ENCODE data around the gene TRANK1. TPM values are rescaled to one million over a fixed set of nuclear protein-coding genes. Genes with fewer than 3 reads are reported as not detected.

Gene TRANK1
- total and polyA plus RNA-seq, 8 donors, result 1.7 to 14.6 (median 3.4) TPM

GRCh38 chr3:36842275-36842674 is 102.6 kb downstream of the TRANK1 start:
- no peaks in the 10 kb centered on the region for H3K9me3 ChIP-seq
- peaks cover 0 to 12% (median 0%) of the 10 kb centered on the region in 3 donors for H3K36me3 ChIP-seq
- H3K27ac ChIP-seq, result no peak overlapping the region
- intact Hi-C loops (cut with DNase I), result no loop called here
- no peak for TF ChIP-seq CTCF (IDR thresholded peaks at IDR 0.05)
- 96 to 97% methylated on average over 5 of the region's 5 CpGs for WGBS, 2 donors
- FAIRE-seq (no peak), DNase-seq (no peak), ATAC-seq (no peak)
- no peak overlapping the region for H3K4me3 ChIP-seq
- no peaks in the 10 kb centered on the region for H3K4me1 ChIP-seq
- H3K27me3 ChIP-seq, result no peaks in the 10 kb centered on the region

DNA sequence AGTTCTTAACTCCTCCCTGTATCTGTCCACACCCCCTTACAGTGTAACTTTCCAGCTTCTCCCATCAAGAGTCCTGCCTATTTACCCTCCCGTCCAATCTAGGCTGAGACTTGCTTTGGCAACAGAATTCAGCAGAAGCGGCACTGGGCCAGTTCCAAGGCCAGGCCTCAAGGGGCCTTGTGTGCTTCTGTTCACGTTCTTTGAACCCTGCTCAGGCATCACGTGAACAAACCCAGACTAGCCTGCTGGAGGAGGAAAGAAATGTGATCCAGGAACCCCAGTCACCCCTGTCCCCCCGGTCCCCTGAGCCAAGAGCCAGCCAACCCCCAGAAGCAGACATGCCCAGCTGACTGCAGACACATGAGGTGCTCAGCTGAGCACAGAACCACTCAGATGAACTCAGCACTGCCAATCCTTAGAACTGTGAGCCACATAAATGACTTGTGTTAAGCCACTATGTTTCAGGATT is 104.4 kb downstream of the TRANK1 start:
- intact Hi-C loops (cut with DNase I), result no loop called here
- H3K27ac ChIP-seq, result no peak overlapping the region
- TF ChIP-seq CTCF (IDR thresholded peaks at IDR 0.05), result no peak
- no peaks in the 10 kb centered on the region for H3K27me3 ChIP-seq
- no peak for DNase-seq
- no peaks in the 10 kb centered on the region for H3K9me3 ChIP-seq
- FAIRE-seq, result no peak
- no peak overlapping the region for H3K4me3 ChIP-seq
- peak in 1 of 4 donors; percentile 16 for ATAC-seq
- 82 to 83% methylated on average over 5 of the region's 5 CpGs for WGBS, 2 donors
- no peaks in the 10 kb centered on the region for H3K4me1 ChIP-seq
- H3K36me3 ChIP-seq, result peaks cover 0 to 12% (median 0%) of the 10 kb centered on the region in 3 donors

GRCh38 chr3:36837089-36837488 is 107.8 kb downstream of the TRANK1 start:
- no peak for FAIRE-seq
- Histone ChIP-seq H3K27ac (no peak overlapping the region), H3K4me3 (no peak overlapping the region), H3K36me3 (peaks cover 0 to 13% (median 5%) of the 10 kb centered on the region in 3 donors), H3K27me3 (no peaks in the 10 kb centered on the region), H3K4me1 (no peaks in the 10 kb centered on the region), H3K9me3 (no peaks in the 10 kb centered on the region)
- TF ChIP-seq CTCF (IDR thresholded peaks at IDR 0.05), result no peak
- WGBS, 2 donors, result 58 to 63% methylated on average over 3 of the region's 3 CpGs
- intact Hi-C loops (cut with DNase I), result no loop called here
- ATAC-seq, result no peak
- no peak for DNase-seq

- no peak for FAIRE-seq
- no peaks in the 10 kb centered on the region for H3K9me3 ChIP-seq
- no peak overlapping the region for H3K27ac ChIP-seq
- TF ChIP-seq CTCF (IDR thresholded peaks at IDR 0.05), result no peak
- no peak for DNase-seq
- H3K36me3 ChIP-seq, result peaks cover 0 to 6% (median 5%) of the 10 kb centered on the region in 3 donors
- no peaks in the 10 kb centered on the region for H3K27me3 ChIP-seq
- no peak overlapping the region for H3K4me3 ChIP-seq
- no peak for ATAC-seq
- H3K4me1 ChIP-seq, result no peaks in the 10 kb centered on the region
- intact Hi-C loops (cut with DNase I), result no loop called here
- WGBS, 2 donors, result 95 to 96% methylated on average over 10 of the region's 10 CpGs
Observed at GRCh38 chr3:36833160-36833814, 111.6 kb downstream of the TRANK1 start.

DNA sequence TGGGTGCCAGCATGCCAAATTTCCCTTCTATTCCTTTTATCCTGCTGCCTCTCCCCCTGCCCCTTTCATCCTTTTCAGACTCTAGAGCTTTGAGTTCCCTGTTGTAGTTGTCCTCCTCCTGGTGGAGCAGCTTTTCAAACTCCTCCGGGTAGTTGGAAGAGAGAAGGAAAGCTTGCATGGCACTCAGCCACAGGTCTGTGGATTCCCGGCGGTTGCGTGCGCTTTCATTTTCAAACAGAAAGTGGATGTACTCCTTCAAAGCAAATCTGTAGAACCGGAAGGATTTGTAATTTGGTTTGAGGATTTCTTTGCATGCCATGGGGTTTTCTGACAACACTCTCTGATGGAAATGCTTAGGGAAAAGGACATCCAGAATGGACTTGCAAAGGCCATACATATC is 112.4 kb downstream of the TRANK1 start:
- H3K4me3 ChIP-seq, result no peak overlapping the region
- intact Hi-C loops (cut with DNase I), result no loop called here
- FAIRE-seq (no peak), ATAC-seq (no peak), DNase-seq (no peak)
- no peak overlapping the region for H3K27ac ChIP-seq
- no peaks in the 10 kb centered on the region for H3K4me1 ChIP-seq
- WGBS, 2 donors, result 88 to 90% methylated on average over 6 of the region's 6 CpGs
- no peaks in the 10 kb centered on the region for H3K9me3 ChIP-seq
- no peak for TF ChIP-seq CTCF (IDR thresholded peaks at IDR 0.05)
- peaks cover 0 to 6% (median 5%) of the 10 kb centered on the region in 3 donors for H3K36me3 ChIP-seq
- no peaks in the 10 kb centered on the region for H3K27me3 ChIP-seq
